Spleen (tissue), 7 donors: ENCODE data around the gene MEX3C.

ENCODE experiments used
- CTCF ChIP-seq, 11 experiments: fragments of 200-600 bp in 7 of 11; fragments of 450-650 bp in 4 of 11; sonication (generic) in 4 of 11; IDR thresholded peaks in 8 of 11; conservative IDR thresholded peaks in 3 of 11; 1 replicate in 7 of 11; 2 replicates in 4 of 11; pipeline versions ENCODE4 v1.4.0 to v1.8.0; 2016 to 2021; ENCODE audit warnings: antibody characterized with exemption in 11 of 11, inconsistent platforms in 4 of 11, mild to moderate bottlenecking in 1 of 11
- POLR2AphosphoS5 ChIP-seq, 3 donors: sonication (generic); formaldehyde crosslinking; IDR thresholded peaks; one replicate each; pipeline ENCODE4 v1.5.1; 2017; ENCODE audit warnings: antibody characterized with exemption in 3 of 3
- donor health status: DM: no; HTN: no; CAD: no; lungs with moderate emphysema.
- donor health status: DM: no; HTN: no; CAD: no.
- donor health status: DM: no; HTN: no; CAD: no.

GRCh38 chr18:51137891-51138290, 59.6 kb downstream of the MEX3C start:
- no peak for TF ChIP-seq POLR2AphosphoS5 (IDR thresholded peaks at IDR 0.05)
- TF ChIP-seq CTCF (IDR thresholded peaks at IDR 0.05 in 8 of 11, conservative IDR thresholded peaks at IDR 0.05 in 3 of 11) = no peak
